ENCODE measurements around the gene FOXP1. TPM values are rescaled to one million over a fixed set of nuclear protein-coding genes. Genes with fewer than 3 reads are reported as not detected.
"Not testable (repeated sequence)": the region's sequence is repeated elsewhere in the genome, so short reads cannot be mapped to it uniquely, and the experiment has no call there.

Gene FOXP1
- total and polyA plus RNA-seq, 12 donors = 4.8 to 56.0 (median 43.8) TPM

- Histone ChIP-seq H3K9me3 (no peaks in the 10 kb centered on the region), H3K27ac (peak overlapping the region in 9 of 10 donors; percentile 77 to 90 (median 83)), H3K36me3 (peaks cover 0 to 62% (median 35%) of the 10 kb centered on the region in 9 donors), H3K27me3 (no peaks in the 10 kb centered on the region), H3K4me1 (peaks cover 14 to 60% (median 41%) of the 10 kb centered on the region in 9 donors), H3K4me3 (peak overlapping the region in 1 of 10 donors; percentile 2)
- WGBS, 2 donors = 61 to 74% methylated on average over 8 of the region's 8 CpGs
- intact Hi-C loops (cut with DNase I) = loop anchor here in 1 of 10 donors (5.0 kb wide), 2 partner anchors 82 to 152 kb away; no protein-coding TSS in a partner anchor
- DNase-seq (no peak), ATAC-seq (no peak)
- TF ChIP-seq, protein P1, sequence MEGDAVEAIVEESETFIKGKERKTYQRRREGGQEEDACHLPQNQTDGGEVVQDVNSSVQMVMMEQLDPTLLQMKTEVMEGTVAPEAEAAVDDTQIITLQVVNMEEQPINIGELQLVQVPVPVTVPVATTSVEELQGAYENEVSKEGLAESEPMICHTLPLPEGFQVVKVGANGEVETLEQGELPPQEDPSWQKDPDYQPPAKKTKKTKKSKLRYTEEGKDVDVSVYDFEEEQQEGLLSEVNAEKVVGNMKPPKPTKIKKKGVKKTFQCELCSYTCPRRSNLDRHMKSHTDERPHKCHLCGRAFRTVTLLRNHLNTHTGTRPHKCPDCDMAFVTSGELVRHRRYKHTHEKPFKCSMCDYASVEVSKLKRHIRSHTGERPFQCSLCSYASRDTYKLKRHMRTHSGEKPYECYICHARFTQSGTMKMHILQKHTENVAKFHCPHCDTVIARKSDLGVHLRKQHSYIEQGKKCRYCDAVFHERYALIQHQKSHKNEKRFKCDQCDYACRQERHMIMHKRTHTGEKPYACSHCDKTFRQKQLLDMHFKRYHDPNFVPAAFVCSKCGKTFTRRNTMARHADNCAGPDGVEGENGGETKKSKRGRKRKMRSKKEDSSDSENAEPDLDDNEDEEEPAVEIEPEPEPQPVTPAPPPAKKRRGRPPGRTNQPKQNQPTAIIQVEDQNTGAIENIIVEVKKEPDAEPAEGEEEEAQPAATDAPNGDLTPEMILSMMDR (IDR thresholded peaks at IDR 0.05) = no peak
These were observed 602.8 kb downstream of the FOXP1 start for GRCh38 chr3:70980646-70981170.

GRCh38 chr3:70979983-70980645, 603.4 kb downstream of the FOXP1 start:
- H3K4me3 ChIP-seq = no peak overlapping the region
- H3K4me1 ChIP-seq = peaks cover 14 to 60% (median 41%) of the 10 kb centered on the region in 9 donors
- no peaks in the 10 kb centered on the region for H3K9me3 ChIP-seq
- H3K27ac ChIP-seq = peak overlapping the region in 6 of 10 donors; percentile 79 to 90 (median 88)
- H3K36me3 ChIP-seq = peaks cover 0 to 62% (median 41%) of the 10 kb centered on the region in 9 donors
- intact Hi-C loops (cut with DNase I) = loop anchor here in 1 of 10 donors (5.0 kb wide), 2 partner anchors 82 to 152 kb away; no protein-coding TSS in a partner anchor
- no peak for ATAC-seq
- DNase-seq = no peak
- TF ChIP-seq, protein P1 (IDR thresholded peaks at IDR 0.05) = no peak
- WGBS, 2 donors = 89 to 92% methylated on average over 7 of the region's 7 CpGs
- no peaks in the 10 kb centered on the region for H3K27me3 ChIP-seq

GRCh38 chr3:70977712-70978111, 605.8 kb downstream of the FOXP1 start:
- DNase-seq (no peak), ATAC-seq (no peak)
- intact Hi-C loops (cut with DNase I) = no loop called here
- H3K27ac ChIP-seq = no peak overlapping the region
- H3K36me3 ChIP-seq = peaks cover 0 to 69% (median 38%) of the 10 kb centered on the region in 9 donors
- H3K4me1 ChIP-seq = peaks cover 8 to 49% (median 28%) of the 10 kb centered on the region in 9 donors
- no peak overlapping the region for H3K4me3 ChIP-seq
- H3K27me3 ChIP-seq = no peaks in the 10 kb centered on the region
- TF ChIP-seq, protein P1 (IDR thresholded peaks at IDR 0.05) = no peak
- no peaks in the 10 kb centered on the region for H3K9me3 ChIP-seq
- 93 to 94% methylated on average over 13 of the region's 13 CpGs for WGBS, 2 donors

DNA sequence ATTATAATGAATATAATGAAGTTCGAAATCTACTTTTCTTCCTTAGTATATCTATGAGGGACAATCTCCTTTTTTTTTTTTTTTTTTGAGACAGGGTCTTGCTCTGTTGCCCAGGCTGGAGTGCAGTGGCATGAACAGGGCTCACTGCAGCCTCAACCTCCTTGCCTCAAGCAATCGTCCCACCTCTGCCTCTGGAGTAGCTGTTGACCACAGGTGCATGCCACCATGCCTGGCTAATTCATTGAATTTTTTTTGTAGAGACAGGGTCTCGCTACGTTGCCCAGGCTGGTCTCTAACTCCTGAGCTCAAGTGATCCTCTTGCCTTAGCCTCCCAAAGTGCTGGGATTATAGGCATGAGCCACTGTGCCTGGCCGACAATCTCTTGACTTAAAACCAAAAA, 607.5 kb downstream of the FOXP1 start:
- H3K36me3 ChIP-seq = peaks cover 0 to 87% (median 48%) of the 10 kb centered on the region in 9 donors
- peak overlapping the region in 1 of 10 donors; percentile 82 for H3K27ac ChIP-seq
- ATAC-seq; H3K4me3 ChIP-seq; intact Hi-C loops (cut with DNase I); H3K27me3 ChIP-seq; DNase-seq; H3K9me3 ChIP-seq: not testable (repeated sequence)
- H3K4me1 ChIP-seq = peaks cover 0 to 32% (median 11%) of the 10 kb centered on the region in 9 donors
- WGBS, 2 donors = 86 to 92% methylated on average over 5 of the region's 5 CpGs

All from heart right ventricle (tissue), 16 donors.